RWPE1 (cell line): ENCODE results near the gene OR13J1.

Experiments used
- CTCF ChIA-PET: fragments of 350-600 bp; sonication (Branson Sonifier 250); formaldehyde crosslinking; extraction: SDS; loops from one replicate; lab custom pipeline; 2021; lab: Yijun Ruan, JAX
- POLR2A ChIA-PET: fragments of 400-600 bp; formaldehyde crosslinking; extraction: SDS; loops from one replicate; lab custom pipeline; 2020; ENCODE audit warnings: antibody characterized with exemption; ENCODE audit not compliant: low non-redundant PET; lab: Yijun Ruan, JAX
- DNase-seq: peaks from one replicate; pipeline ENCODE4 v3.0.0; 2012; ENCODE audit warnings: low spot score
- H3K27ac ChIP-seq: fragments of 450-650 bp; 2 replicates; pipeline ENCODE4 v1.5.1; 2017
- CTCF ChIP-seq: fragments of 450-650 bp; conservative IDR thresholded peaks from 2 replicates; pipeline ENCODE4 v1.5.1; 2017; ENCODE audit warnings: low read depth, mild to moderate bottlenecking

OR13J1 gene

GRCh38 chr9:35912791-35913400, 42.7 kb upstream of the OR13J1 start:
- no peak for DNase-seq
- H3K27ac ChIP-seq = peak overlapping the region; percentile 23
- ChIA-PET POLR2A (no interaction called here), CTCF (no interaction called here)
- no peak for TF ChIP-seq CTCF

GRCh38 chr9:35911690-35912089, 41.5 kb upstream of the OR13J1 start:
- CTCF ChIA-PET = interaction anchor here (0.6 to 2.0 kb wide), 7 partner anchors 9 to 1545 kb away, joined by 3 to 6 read pairs (median 4); no protein-coding TSS in a partner anchor
- DNase-seq = no peak
- H3K27ac ChIP-seq = peak overlapping the region; percentile 23
- POLR2A ChIA-PET = no interaction called here
- TF ChIP-seq CTCF = no peak

GRCh38 chr9:35910613-35911359, 40.6 kb upstream of the OR13J1 start:
- TF ChIP-seq CTCF = peak; percentile 86
- ChIA-PET POLR2A (no interaction called here), CTCF (interaction anchor here (0.5 to 2.0 kb wide), 8 partner anchors 8 to 264 kb away, joined by 3 to 6 read pairs (median 4); no protein-coding TSS in a partner anchor)
- peak overlapping the region; percentile 100 for H3K27ac ChIP-seq
- DNase-seq = peak; percentile 77

GRCh38 chr9:35909687-35910612, 39.7 kb upstream of the OR13J1 start:
- no peak for TF ChIP-seq CTCF
- ChIA-PET CTCF (interaction anchor here (0.5 to 1.4 kb wide), 3 partner anchors 14 to 36 kb away, joined by 3 to 5 read pairs (median 3); no protein-coding TSS in a partner anchor), POLR2A (no interaction called here)
- DNase-seq = no peak
- H3K27ac ChIP-seq = peak overlapping the region; percentile 100

- no peak for DNase-seq
- peak within 1 kb of the TSS; percentile 100 for H3K27ac ChIP-seq
- POLR2A ChIA-PET = no interaction called here
These were observed 39.1 kb upstream of the OR13J1 start, which contains the start of gene SPAAR for GRCh38 chr9:35909274-35909673. Gene SPAAR, plus strand, starts transcription at chr9:35909490. Its CDS starts 974 bp downstream, at chr9:35910464.

More at GRCh38 chr9:35909274-35909673, 39.1 kb upstream of the OR13J1 start, which contains the start of gene SPAAR:
- no peak for TF ChIP-seq CTCF
- CTCF ChIA-PET = no interaction called here
